ENCODE results near the gene OR5W2. TPM values are rescaled to one million over a fixed set of nuclear protein-coding genes. Genes with fewer than 3 reads are reported as not detected.
"Not testable (repeated sequence)": the region's sequence is repeated elsewhere in the genome, so short reads cannot be mapped to it uniquely, and the experiment has no call there.

OR5W2 gene
- total and polyA plus RNA-seq, 2 experiments from 2014 or later: not detected

GRCh38 chr11:55895216-55895615 lies 19.2 kb downstream of the OR5W2 start:
- Histone ChIP-seq H2AFZ (no peak overlapping the region), H4K20me1 (ENCODE audit: insufficient read depth, poor library complexity, severe bottlenecking) (no peaks in the 10 kb centered on the region), H3K36me3 (replicated peaks; ENCODE audit: insufficient read depth, low read depth) (no peaks in the 10 kb centered on the region), H3K79me2 (no peaks in the 10 kb centered on the region), H3K4me3 (no peak overlapping the region), H3K9me3 (ENCODE audit: low read depth) (no peaks in the 10 kb centered on the region), H3K4me1 (ENCODE audit: insufficient read depth) (no peaks in the 10 kb centered on the region), H3K9me2 (replicated peaks; ENCODE audit: insufficient read depth) (no peaks in the 10 kb centered on the region), H3K27ac (no peak overlapping the region), H3K27me3 (no peaks in the 10 kb centered on the region), H3K4me2 (no peak overlapping the region)
- no peak for DNase-seq (ENCODE audit: low spot score)
- TF ChIP-seq EZH2phosphoT487 (IDR thresholded peaks at IDR 0.05; ENCODE audit: low read depth, severe bottlenecking, unreplicated experiment): no peak
- no peak for TF ChIP-seq CTCF (IDR thresholded peaks at IDR 0.05; ENCODE audit: poor library complexity)
- TF ChIP-seq EZH2 (IDR thresholded peaks at IDR 0.05; ENCODE audit: borderline replicate concordance): no peak
- 70% methylated on average over 8 of the region's 8 CpGs for WGBS (ENCODE audit: low lambda C conversion rate, missing lambda C conversion rate)

- not testable (repeated sequence) for H3K4me2 ChIP-seq; H3K27me3 ChIP-seq; H3K9me2 ChIP-seq (replicated peaks; ENCODE audit: insufficient read depth); H4K20me1 ChIP-seq (ENCODE audit: insufficient read depth, poor library complexity, severe bottlenecking); H2AFZ ChIP-seq; H3K36me3 ChIP-seq (replicated peaks; ENCODE audit: insufficient read depth, low read depth); H3K27ac ChIP-seq; H3K79me2 ChIP-seq; H3K9me3 ChIP-seq (ENCODE audit: low read depth); H3K4me3 ChIP-seq; H3K4me1 ChIP-seq (ENCODE audit: insufficient read depth); DNase-seq (ENCODE audit: low spot score)
- WGBS (ENCODE audit: low lambda C conversion rate, missing lambda C conversion rate): 81% methylated on average over 9 of the region's 9 CpGs
Observed at GRCh38 chr11:55885481-55885880, 28.9 kb downstream of the OR5W2 start.

- not testable (repeated sequence) for H3K79me2 ChIP-seq; H4K20me1 ChIP-seq (ENCODE audit: insufficient read depth, poor library complexity, severe bottlenecking); H3K9me2 ChIP-seq (replicated peaks; ENCODE audit: insufficient read depth); H3K27me3 ChIP-seq; H3K9me3 ChIP-seq (ENCODE audit: low read depth); DNase-seq (ENCODE audit: low spot score); H2AFZ ChIP-seq; H3K36me3 ChIP-seq (replicated peaks; ENCODE audit: insufficient read depth, low read depth); H3K27ac ChIP-seq; H3K4me3 ChIP-seq; H3K4me1 ChIP-seq (ENCODE audit: insufficient read depth); H3K4me2 ChIP-seq
- WGBS (ENCODE audit: low lambda C conversion rate, missing lambda C conversion rate): 76% methylated on average over 4 of the region's 4 CpGs
Observed at GRCh38 chr11:55884995-55885394, 29.4 kb downstream of the OR5W2 start.

- H3K4me3 ChIP-seq; H3K27me3 ChIP-seq; DNase-seq (ENCODE audit: low spot score); H3K9me3 ChIP-seq (ENCODE audit: low read depth); H4K20me1 ChIP-seq (ENCODE audit: insufficient read depth, poor library complexity, severe bottlenecking); H3K4me1 ChIP-seq (ENCODE audit: insufficient read depth); H3K9me2 ChIP-seq (replicated peaks; ENCODE audit: insufficient read depth); H3K36me3 ChIP-seq (replicated peaks; ENCODE audit: insufficient read depth, low read depth); H3K79me2 ChIP-seq; H3K4me2 ChIP-seq; H2AFZ ChIP-seq; H3K27ac ChIP-seq: not testable (repeated sequence)
- 71% methylated on average over 1 of the region's 1 CpG for WGBS (ENCODE audit: low lambda C conversion rate, missing lambda C conversion rate)
Observed at GRCh38 chr11:55882997-55883396, 31.4 kb downstream of the OR5W2 start, which contains the start of gene TRIM51. TSS of gene TRIM51 (plus strand) at chr11:55883297. CDS start at chr11:55885429, 2,132 bp downstream.

- not testable (repeated sequence) for H3K79me2 ChIP-seq; H3K9me2 ChIP-seq (replicated peaks; ENCODE audit: insufficient read depth); H3K4me1 ChIP-seq (ENCODE audit: insufficient read depth); H4K20me1 ChIP-seq (ENCODE audit: insufficient read depth, poor library complexity, severe bottlenecking); DNase-seq (ENCODE audit: low spot score); H3K9me3 ChIP-seq (ENCODE audit: low read depth); H2AFZ ChIP-seq; H3K36me3 ChIP-seq (replicated peaks; ENCODE audit: insufficient read depth, low read depth); H3K27me3 ChIP-seq; H3K4me2 ChIP-seq; H3K27ac ChIP-seq; H3K4me3 ChIP-seq
- 96% methylated on average over 32 of the region's 34 CpGs for WGBS (ENCODE audit: low lambda C conversion rate, missing lambda C conversion rate)
Observed at GRCh38 chr11:55873146-55873545, 41.2 kb downstream of the OR5W2 start.

- H3K79me2 ChIP-seq; H2AFZ ChIP-seq; H3K4me1 ChIP-seq (ENCODE audit: insufficient read depth); H3K4me3 ChIP-seq; H3K9me3 ChIP-seq (ENCODE audit: low read depth); DNase-seq (ENCODE audit: low spot score); H3K9me2 ChIP-seq (replicated peaks; ENCODE audit: insufficient read depth); H3K36me3 ChIP-seq (replicated peaks; ENCODE audit: insufficient read depth, low read depth); H4K20me1 ChIP-seq (ENCODE audit: insufficient read depth, poor library complexity, severe bottlenecking); H3K27me3 ChIP-seq; H3K27ac ChIP-seq; H3K4me2 ChIP-seq: not testable (repeated sequence)
- 94% methylated on average over 28 of the region's 33 CpGs for WGBS (ENCODE audit: low lambda C conversion rate, missing lambda C conversion rate)
Observed at GRCh38 chr11:55872731-55873130, 41.7 kb downstream of the OR5W2 start.

GRCh38 chr11:55867354-55867753 lies 47.0 kb downstream of the OR5W2 start:
- not testable (repeated sequence) for H3K27ac ChIP-seq; H3K4me2 ChIP-seq; H3K4me3 ChIP-seq; H3K4me1 ChIP-seq (ENCODE audit: insufficient read depth); H2AFZ ChIP-seq; H3K27me3 ChIP-seq; H3K9me3 ChIP-seq (ENCODE audit: low read depth); DNase-seq (ENCODE audit: low spot score); H4K20me1 ChIP-seq (ENCODE audit: insufficient read depth, poor library complexity, severe bottlenecking); H3K36me3 ChIP-seq (replicated peaks; ENCODE audit: insufficient read depth, low read depth); H3K79me2 ChIP-seq; H3K9me2 ChIP-seq (replicated peaks; ENCODE audit: insufficient read depth)
- WGBS (ENCODE audit: low lambda C conversion rate, missing lambda C conversion rate): 79% methylated on average over 4 of the region's 4 CpGs
